HUES48 (cell line): ENCODE measurements around the gene FGF22.

Source experiments
- H3K27ac ChIP-seq: one replicate; pipeline ENCODE4 v1.7.0; 2013; ENCODE audit warnings: low read depth, low read length, inconsistent platforms
- H3K27me3 ChIP-seq: 2 replicates; pipeline ENCODE4 v1.6.1; 2013; ENCODE audit warnings: mild to moderate bottlenecking, low read length; ENCODE audit not compliant: control insufficient read depth, insufficient read depth
- H3K36me3 ChIP-seq: 2 replicates; pipeline ENCODE4 v1.6.1; 2013; ENCODE audit warnings: low read length; ENCODE audit not compliant: control insufficient read depth, insufficient read depth
- H3K4me1 ChIP-seq: 2 replicates; pipeline ENCODE4 v1.6.1; 2013; ENCODE audit warnings: mild to moderate bottlenecking, low read length; ENCODE audit not compliant: control insufficient read depth, insufficient read depth
- H3K4me3 ChIP-seq: 2 replicates; pipeline ENCODE4 v1.5.1; 2013; ENCODE audit warnings: mild to moderate bottlenecking, low read depth, low read length
- H3K9ac ChIP-seq: 2 replicates; pipeline ENCODE4 v1.6.1; 2013; ENCODE audit warnings: mild to moderate bottlenecking, low read depth, low read length, moderate library complexity
- H3K9me3 ChIP-seq: 2 replicates; pipeline ENCODE4 v1.6.1; 2013; ENCODE audit warnings: low read length; ENCODE audit not compliant: control insufficient read depth, insufficient read depth

The FGF22 gene

DNA sequence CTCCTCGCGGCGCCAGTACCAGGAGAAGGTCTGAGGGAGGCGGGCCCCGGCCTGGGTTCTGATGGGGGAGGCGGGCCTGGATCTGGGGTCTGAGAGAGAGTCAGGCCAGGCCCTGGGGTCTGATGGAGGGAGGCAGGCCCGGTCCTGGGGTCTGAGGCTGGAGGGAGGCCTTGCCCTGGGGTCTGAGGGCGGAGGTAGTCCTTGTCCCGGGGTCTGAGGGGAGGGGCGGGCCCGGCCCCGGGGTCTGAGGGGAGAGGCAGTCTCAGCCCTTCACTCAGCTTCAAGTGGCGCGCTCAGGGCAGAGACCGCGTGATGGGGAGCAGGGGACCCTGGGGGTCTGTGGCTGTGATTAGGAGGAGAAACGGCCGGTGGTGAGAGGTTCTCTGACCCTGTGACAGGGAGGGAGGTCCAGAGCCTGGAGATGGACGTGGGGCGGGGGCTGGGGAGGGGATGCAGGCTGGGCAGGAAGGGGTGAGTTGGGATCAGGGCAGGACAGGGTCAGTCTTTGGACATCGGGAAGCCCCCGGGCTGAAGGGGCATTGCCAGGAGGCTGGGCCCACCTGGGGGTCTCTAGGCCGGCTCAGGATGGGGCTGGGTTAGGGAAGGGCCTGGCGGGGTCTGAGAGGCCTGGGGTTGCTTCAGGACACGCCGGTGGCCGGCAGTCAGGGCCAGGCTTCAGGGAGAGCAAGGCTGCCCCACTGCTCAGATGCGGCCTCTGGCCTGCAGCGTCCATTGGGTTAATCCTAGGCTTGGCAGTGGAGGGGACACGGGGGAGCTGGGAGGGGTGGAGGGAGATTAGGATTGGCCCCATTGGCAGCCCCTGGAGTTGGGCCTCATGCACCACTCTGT is 31.3 kb upstream of the FGF22 start:
- H3K4me1 ChIP-seq: peaks cover 4% of the 10 kb centered on the region; the same call in 1 of the 2 replicates
- no peak overlapping the region for H3K4me3 ChIP-seq
- H3K27me3 ChIP-seq: no peaks in the 10 kb centered on the region
- H3K9ac ChIP-seq: no peak overlapping the region
- no peaks in the 10 kb centered on the region; the same call in 1 of the 2 replicates for H3K9me3 ChIP-seq
- H3K27ac ChIP-seq: no peak overlapping the region
- H3K36me3 ChIP-seq: no peaks in the 10 kb centered on the region

DNA sequence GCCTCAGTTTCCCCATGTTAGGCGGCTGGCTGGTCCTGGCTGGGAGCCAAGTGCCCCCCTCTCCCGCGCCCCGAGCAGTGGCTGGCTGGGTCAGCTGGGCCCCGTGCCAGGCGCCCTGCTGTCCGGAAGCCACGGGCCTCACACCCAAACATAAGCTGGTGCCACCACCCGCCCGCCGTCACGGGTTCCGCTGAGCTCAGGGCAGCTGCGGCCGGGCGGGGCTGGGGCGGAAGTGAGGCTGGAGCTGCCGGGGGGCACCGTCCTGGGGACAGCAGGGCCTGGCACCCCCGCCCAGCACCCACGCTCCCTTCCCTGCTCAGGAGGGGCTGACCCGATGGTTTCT is 30.7 kb upstream of the FGF22 start:
- H3K4me3 ChIP-seq: no peak overlapping the region
- no peak overlapping the region for H3K27ac ChIP-seq
- H3K9ac ChIP-seq: no peak overlapping the region
- H3K4me1 ChIP-seq: peaks cover 4% of the 10 kb centered on the region; the same call in 1 of the 2 replicates
- no peaks in the 10 kb centered on the region; the same call in 1 of the 2 replicates for H3K9me3 ChIP-seq
- no peaks in the 10 kb centered on the region for H3K27me3 ChIP-seq
- no peaks in the 10 kb centered on the region for H3K36me3 ChIP-seq

DNA sequence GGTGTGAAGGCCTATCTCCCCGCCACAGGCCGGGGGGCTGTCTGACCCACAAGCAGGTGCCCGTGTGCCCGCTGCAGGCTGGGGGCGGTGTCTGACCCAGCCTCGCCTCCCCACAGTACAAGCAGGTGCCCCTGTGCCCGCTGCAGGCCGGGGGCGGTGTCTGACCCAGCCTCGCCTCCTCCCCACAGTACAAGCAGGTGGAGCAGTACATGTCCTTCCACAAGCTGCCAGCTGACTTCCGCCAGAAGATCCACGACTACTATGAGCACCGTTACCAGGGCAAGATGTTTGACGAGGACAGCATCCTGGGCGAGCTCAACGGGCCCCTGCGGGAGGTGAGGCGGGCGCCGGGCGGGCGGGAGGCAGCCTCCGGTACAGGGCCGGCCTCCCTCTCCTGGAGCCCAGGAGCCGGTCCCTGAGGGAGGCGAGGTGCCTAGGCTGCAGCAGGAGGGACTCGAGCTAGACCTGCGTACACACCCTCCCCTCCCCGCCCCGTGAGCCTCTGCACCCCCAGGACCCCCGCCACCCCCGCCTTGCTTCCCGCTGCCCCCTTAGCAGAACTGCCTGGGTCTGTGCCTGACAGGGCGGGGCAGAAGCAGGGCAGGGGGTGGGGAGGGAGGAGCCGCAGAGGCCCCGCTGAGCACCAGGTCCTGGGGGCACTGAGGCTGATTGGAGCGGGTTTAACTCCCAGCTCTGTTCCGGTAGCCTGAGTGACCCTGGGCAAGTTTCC is 29.4 kb upstream of the FGF22 start:
- Histone ChIP-seq H3K9me3 (no peaks in the 10 kb centered on the region), H3K27me3 (no peaks in the 10 kb centered on the region), H3K36me3 (peaks cover 7% of the 10 kb centered on the region; the same call in 1 of the 2 replicates), H3K4me3 (no peak overlapping the region), H3K4me1 (peaks cover 4% of the 10 kb centered on the region; the same call in 1 of the 2 replicates), H3K27ac (no peak overlapping the region), H3K9ac (no peak overlapping the region)

DNA sequence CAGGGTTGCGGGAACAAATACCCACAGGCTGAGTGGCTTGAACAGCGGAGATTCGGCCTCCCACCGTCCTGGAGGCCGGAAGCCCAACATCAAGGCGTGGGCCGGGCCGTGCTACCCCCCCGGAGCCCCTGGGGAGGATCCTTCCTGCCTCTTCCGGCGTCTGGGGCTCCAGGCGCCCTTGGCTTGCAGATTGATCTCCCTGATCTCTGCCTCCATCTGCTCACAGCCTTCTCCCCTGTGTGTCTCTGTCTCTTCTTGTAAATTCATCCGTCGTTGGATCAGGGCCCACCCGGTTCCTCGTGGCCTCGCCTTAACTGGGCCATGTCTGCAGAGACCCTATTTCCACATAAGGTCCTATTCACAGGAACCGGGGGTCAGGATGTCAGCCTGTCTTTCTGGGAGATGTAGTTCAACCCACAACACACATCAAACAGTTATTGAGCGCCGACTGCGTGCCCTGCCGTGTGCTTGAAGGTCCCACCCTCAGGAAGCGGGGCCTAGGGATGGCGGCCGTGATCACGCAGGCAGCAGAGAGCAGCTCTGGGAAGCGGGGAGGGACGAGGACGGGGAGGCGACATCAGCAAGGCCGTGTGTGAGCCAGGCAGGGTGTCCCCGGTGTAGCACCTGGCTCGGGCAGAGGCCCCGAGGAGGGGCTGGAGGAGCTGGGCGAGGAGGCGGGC is 28.7 kb upstream of the FGF22 start:
- peaks cover 7% of the 10 kb centered on the region; the same call in 1 of the 2 replicates for H3K36me3 ChIP-seq
- H3K9ac ChIP-seq: no peak overlapping the region
- H3K4me1 ChIP-seq: peaks cover 4% of the 10 kb centered on the region; the same call in 1 of the 2 replicates
- peak overlapping the region; percentile 8 for H3K27ac ChIP-seq
- H3K27me3 ChIP-seq: no peaks in the 10 kb centered on the region
- no peak overlapping the region for H3K4me3 ChIP-seq
- no peaks in the 10 kb centered on the region for H3K9me3 ChIP-seq

DNA sequence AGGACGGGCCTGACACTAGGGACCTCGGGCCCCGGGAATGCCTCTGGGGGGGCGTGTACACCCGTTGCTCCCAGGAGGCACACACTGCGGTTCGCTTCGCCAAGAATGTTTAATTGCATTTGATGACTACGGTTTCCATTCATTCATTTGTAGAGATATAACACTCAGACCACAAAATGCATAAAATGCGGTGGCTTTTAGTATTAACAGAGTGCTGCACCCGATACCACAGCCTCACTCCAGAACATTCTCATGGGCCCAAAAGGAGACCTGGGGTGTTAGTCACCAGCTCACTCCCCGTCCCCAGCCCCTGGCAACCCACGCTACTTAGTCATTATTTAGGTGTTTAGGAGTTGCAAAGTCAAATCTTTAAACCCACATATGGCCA is 28.2 kb upstream of the FGF22 start:
- Histone ChIP-seq H3K9ac (no peak overlapping the region), H3K9me3 (no peaks in the 10 kb centered on the region), H3K27ac (peak overlapping the region; percentile 8)

DNA sequence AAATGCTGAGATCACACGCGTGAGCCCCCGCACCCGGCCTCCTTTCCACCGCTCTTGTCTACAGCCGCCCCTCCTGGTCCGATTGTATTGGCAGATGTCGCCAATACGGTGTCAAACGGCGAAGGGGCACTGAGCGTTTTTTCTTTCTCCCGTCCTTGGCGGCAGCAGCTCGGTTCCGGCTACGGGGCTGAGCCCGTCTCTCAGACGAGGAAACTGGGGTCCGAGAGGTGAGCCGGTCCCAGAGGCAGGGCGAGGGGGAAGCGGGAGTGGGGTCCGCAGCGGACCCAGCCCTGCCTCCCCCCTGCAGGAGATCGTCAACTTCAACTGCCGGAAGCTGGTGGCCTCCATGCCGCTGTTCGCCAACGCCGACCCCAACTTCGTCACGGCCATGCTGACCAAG is 26.7 kb upstream of the FGF22 start:
- Histone ChIP-seq H3K4me3 (no peak overlapping the region), H3K27me3 (no peaks in the 10 kb centered on the region), H3K9me3 (no peaks in the 10 kb centered on the region), H3K9ac (no peak overlapping the region), H3K4me1 (peaks cover 4% of the 10 kb centered on the region; the same call in 1 of the 2 replicates), H3K27ac (no peak overlapping the region), H3K36me3 (peaks cover 7% of the 10 kb centered on the region)

More for the DNA sequence above, 28.2 kb upstream of the FGF22 start:
- Histone ChIP-seq H3K36me3 (peaks cover 7% of the 10 kb centered on the region; the same call in 1 of the 2 replicates), H3K27me3 (no peaks in the 10 kb centered on the region), H3K4me1 (peaks cover 4% of the 10 kb centered on the region; the same call in 1 of the 2 replicates), H3K4me3 (no peak overlapping the region)

DNA sequence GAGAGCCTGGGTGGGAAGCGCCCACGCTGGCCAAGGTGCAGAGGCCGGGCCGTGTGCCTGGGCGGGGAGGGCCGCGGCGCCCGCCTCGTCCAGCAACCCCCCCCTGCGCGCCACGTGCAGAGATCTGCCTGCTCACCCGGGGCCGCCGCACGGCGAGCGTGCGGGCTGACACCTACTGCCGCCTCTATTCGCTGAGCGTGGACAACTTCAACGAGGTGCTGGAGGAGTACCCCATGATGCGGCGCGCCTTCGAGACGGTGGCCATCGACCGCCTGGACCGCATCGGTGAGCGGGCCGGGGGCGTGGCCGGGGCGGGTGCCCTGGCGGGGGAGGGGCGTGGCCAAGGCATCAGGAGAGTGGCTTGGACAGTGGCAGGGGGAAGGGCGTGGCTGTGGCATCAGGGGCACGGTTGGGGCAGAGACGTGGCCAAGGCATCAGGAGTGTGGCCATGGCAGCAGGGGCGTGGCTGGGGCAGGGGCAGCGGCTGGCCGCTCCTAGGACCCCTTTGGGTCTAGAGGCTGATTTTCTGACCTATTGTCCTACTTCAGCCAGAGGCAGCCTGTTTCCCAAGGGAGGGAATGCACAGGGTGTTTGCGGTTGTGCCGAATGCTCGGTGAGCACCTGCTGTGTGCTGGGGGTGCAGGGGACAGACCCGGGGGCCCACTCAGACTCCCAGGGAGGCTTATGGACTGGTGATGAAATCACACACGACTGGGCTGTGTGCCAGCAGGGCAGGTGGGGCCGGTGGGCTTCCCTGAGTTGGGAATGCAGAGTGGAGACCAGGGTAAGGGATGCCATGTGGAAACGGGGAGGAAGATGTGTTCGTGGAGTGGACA is 25.7 kb upstream of the FGF22 start:
- peaks cover 17% of the 10 kb centered on the region for H3K36me3 ChIP-seq
- H3K9me3 ChIP-seq: no peaks in the 10 kb centered on the region
- no peak overlapping the region for H3K4me3 ChIP-seq
- no peaks in the 10 kb centered on the region for H3K27me3 ChIP-seq
- peaks cover 4% of the 10 kb centered on the region; the same call in 1 of the 2 replicates for H3K4me1 ChIP-seq
- no peak overlapping the region for H3K9ac ChIP-seq
- H3K27ac ChIP-seq: no peak overlapping the region

DNA sequence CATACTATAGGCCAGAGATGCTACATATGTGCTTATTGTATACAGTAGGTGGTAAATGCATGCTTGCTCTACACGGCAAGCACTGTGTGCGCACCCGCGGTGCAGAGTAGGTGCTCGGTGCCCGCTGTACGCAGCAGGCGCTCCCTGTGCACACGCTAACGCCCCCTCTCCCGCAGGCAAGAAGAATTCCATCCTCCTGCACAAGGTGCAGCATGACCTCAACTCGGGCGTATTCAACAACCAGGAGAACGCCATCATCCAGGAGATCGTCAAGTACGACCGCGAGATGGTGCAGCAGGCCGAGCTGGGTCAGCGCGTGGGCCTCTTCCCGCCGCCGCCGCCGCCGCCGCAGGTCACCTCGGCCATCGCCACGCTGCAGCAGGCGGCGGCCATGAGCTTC is 24.1 kb upstream of the FGF22 start:
- Histone ChIP-seq H3K4me3 (no peak overlapping the region), H3K4me1 (peaks cover 4% of the 10 kb centered on the region; the same call in 1 of the 2 replicates), H3K9ac (no peak overlapping the region), H3K27me3 (no peaks in the 10 kb centered on the region), H3K36me3 (peaks cover 32% of the 10 kb centered on the region), H3K27ac (no peak overlapping the region), H3K9me3 (no peaks in the 10 kb centered on the region)

DNA sequence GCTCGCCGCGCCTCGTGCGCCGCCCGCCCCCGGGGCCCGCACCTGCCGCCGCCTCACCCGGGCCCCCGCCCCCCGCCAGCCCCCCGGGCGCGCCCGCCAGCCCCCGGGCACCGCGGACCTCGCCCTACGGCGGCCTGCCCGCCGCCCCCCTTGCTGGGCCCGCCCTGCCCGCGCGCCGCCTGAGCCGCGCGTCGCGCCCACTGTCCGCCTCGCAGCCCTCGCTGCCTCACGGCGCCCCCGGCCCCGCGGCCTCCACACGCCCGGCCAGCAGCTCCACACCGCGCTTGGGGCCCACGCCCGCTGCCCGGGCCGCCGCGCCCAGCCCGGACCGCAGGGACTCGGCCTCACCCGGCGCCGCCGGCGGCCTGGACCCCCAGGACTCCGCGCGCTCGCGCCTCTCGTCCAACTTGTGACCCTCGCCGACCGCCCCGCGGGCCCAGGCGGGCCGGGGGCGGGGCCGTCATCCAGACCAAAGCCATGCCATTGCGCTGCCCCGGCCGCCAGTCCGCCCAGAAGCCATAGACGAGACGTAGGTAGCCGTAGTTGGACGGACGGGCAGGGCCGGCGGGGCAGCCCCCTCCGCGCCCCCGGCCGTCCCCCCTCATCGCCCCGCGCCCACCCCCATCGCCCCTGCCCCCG is 23.5 kb upstream of the FGF22 start:
- Histone ChIP-seq H3K9ac (no peak overlapping the region), H3K9me3 (no peaks in the 10 kb centered on the region), H3K27me3 (no peaks in the 10 kb centered on the region), H3K27ac (no peak overlapping the region), H3K4me1 (no peaks in the 10 kb centered on the region; the same call in 1 of the 2 replicates), H3K4me3 (no peak overlapping the region; the same call in 1 of the 2 replicates), H3K36me3 (peaks cover 32% of the 10 kb centered on the region)
